Transverse colon (tissue), 4 donors: ENCODE results near the gene TMSB10.

Source experiments
- CTCF ChIP-seq, 5 experiments: fragments of 200-600 bp in 3 of 5; fragments of 450-650 bp in 2 of 5; sonication (generic) in 3 of 5; IDR thresholded peaks; 1 replicate in 2 of 5; 2 replicates in 3 of 5; pipeline ENCODE4 v1.5.1; 2016 to 2017; ENCODE audit warnings: antibody characterized with exemption in 5 of 5, inconsistent platforms in 3 of 5, mild to moderate bottlenecking in 2 of 5, moderate library complexity in 1 of 5
- EP300 ChIP-seq: sonication (generic); formaldehyde crosslinking; IDR thresholded peaks from one replicate; pipeline ENCODE4 v1.6.1; 2017; ENCODE audit warnings: antibody characterized with exemption, low read depth
- POLR2A ChIP-seq: fragments of 450-650 bp; IDR thresholded peaks from one replicate; pipeline ENCODE4 v1.6.1; 2016; ENCODE audit warnings: antibody characterized with exemption, mild to moderate bottlenecking, moderate library complexity
- POLR2AphosphoS5 ChIP-seq, 3 donors: sonication (generic); formaldehyde crosslinking; IDR thresholded peaks; one replicate each; pipeline ENCODE4 v1.6.1; 2016; ENCODE audit warnings: antibody characterized with exemption in 3 of 3

GRCh38 chr2:84878896-84879583 lies 26.4 kb upstream of the TMSB10 start:
- TF ChIP-seq POLR2AphosphoS5 (IDR thresholded peaks at IDR 0.05) (no peak), CTCF (IDR thresholded peaks at IDR 0.05) (no peak), POLR2A (no peak), EP300 (no peak)
